K562 (cell line): ENCODE measurements around the gene CLSTN1. TPM values are rescaled to one million over a fixed set of nuclear protein-coding genes. Genes with fewer than 3 reads are reported as not detected.
A peak's percentile ranks its signal among the peaks of the same experiment; 100 is the strongest.

Experiments
- ATAC-seq: fragments of 200-7000 bp; cut with Tn5 transposase; 3 replicates; pipeline ENCODE4 v1.9.1; 2020; ENCODE audit warnings: moderate library complexity
- BruUV-seq: library from RNA; stranded (reverse); fragments of 400-500 nt; replicated peaks from 2 replicates; lab custom pipeline; 2021; lab: Mats Ljungman, UMichigan
- CTCF ChIA-PET: fragments of 300-600 bp; formaldehyde crosslinking; extraction: SDS; loops from one replicate; lab custom pipeline; 2021; ENCODE audit warnings: low intra/inter-chr PET ratio; lab: Yijun Ruan, JAX
- POLR2A ChIA-PET: fragments of 300-600, 350-650 bp; sonication (Branson Sonifier 250); formaldehyde crosslinking; extraction: SDS; loops from one replicate; lab custom pipeline; 2021; ENCODE audit warnings: antibody characterized with exemption, inconsistent platforms; lab: Yijun Ruan, JAX
- DNase-seq, 4 experiments: peaks; one replicate each; pipeline versions ENCODE4 v3.0.0 to v3.0.0-alpha.2; 2011 to 2018; ENCODE audit warnings: low spot score in 3 of 4, mixed read lengths in 3 of 4; ENCODE audit errors: extremely low read depth in 1 of 4
- FAIRE-seq: peaks from 2 replicates; lab custom pipeline; 2011; peaks lifted over from hg19 to GRCh38; lab: Jason Lieb, UNC
- H2AFZ ChIP-seq: 2 replicates; pipeline ENCODE4 v1.6.0; 2011; ENCODE audit warnings: low read depth, low read length, control low read depth, inconsistent platforms
- H3K27ac ChIP-seq: fragments of 200-600 bp; 3 replicates; pipeline ENCODE4 v1.8.0; 2011; ENCODE audit warnings: low read depth, mild to moderate bottlenecking, control low read depth, inconsistent platforms, low read length, moderate library complexity, mixed read lengths; ENCODE audit errors: extremely low read depth
- H3K27me3 ChIP-seq, 2 experiments: fragments of 300-600 bp in 1 of 2; 2 replicates in 1 of 2; 3 replicates in 1 of 2; pipeline versions ENCODE4 v1.6.0 to v1.8.0; 2011; ENCODE audit warnings: inconsistent platforms in 2 of 2, low read length in 2 of 2, mild to moderate bottlenecking in 1 of 2, mixed read lengths in 1 of 2, moderate library complexity in 1 of 2; ENCODE audit not compliant: control insufficient read depth in 2 of 2, insufficient read depth in 2 of 2
- H3K36me3 ChIP-seq: fragments of 300-600 bp; 3 replicates; pipeline ENCODE4 v1.8.0; 2011; ENCODE audit warnings: mild to moderate bottlenecking, low read length, inconsistent platforms; ENCODE audit not compliant: control insufficient read depth, insufficient read depth
- H3K4me1 ChIP-seq, 2 experiments: fragments of 200-600 bp in 1 of 2; replicated peaks in 1 of 2; 2 replicates in 1 of 2; 3 replicates in 1 of 2; pipeline versions ENCODE4 v1.5.1 to v1.8.0; 2011; ENCODE audit warnings: inconsistent platforms in 2 of 2, low read length in 2 of 2, mild to moderate bottlenecking in 1 of 2, mixed read lengths in 1 of 2, moderate library complexity in 1 of 2; ENCODE audit not compliant: control insufficient read depth in 2 of 2, insufficient read depth in 2 of 2
- H3K4me2 ChIP-seq: 2 replicates; pipeline ENCODE4 v1.6.1; 2011; ENCODE audit warnings: low read length, control low read depth, inconsistent platforms, mixed read lengths; ENCODE audit not compliant: insufficient read depth
- H3K4me3 ChIP-seq: fragments of 200-600 bp; sonication (generic), shearing (Covaris generic); 2 replicates; pipeline ENCODE4 v1.5.1; 2016; ENCODE audit warnings: control low read depth, inconsistent platforms
- H3K79me2 ChIP-seq: fragments of 200-600 bp; 3 replicates; pipeline ENCODE4 v1.8.0; 2011; ENCODE audit warnings: low read length, inconsistent platforms; ENCODE audit not compliant: control insufficient read depth, insufficient read depth
- H3K9ac ChIP-seq, 2 experiments: 2 replicates each; pipeline versions ENCODE4 v1.6.0 to v1.6.1; 2011; ENCODE audit warnings: low read depth in 2 of 2, low read length in 2 of 2, control low read depth in 1 of 2, inconsistent platforms in 1 of 2, mild to moderate bottlenecking in 1 of 2, mixed read lengths in 1 of 2; ENCODE audit not compliant: insufficient read depth in 1 of 2
- H3K9me1 ChIP-seq: one replicate; pipeline ENCODE4 v1.6.0; 2011; ENCODE audit warnings: inconsistent platforms, mild to moderate bottlenecking, low read length, moderate library complexity; ENCODE audit not compliant: control insufficient read depth, insufficient read depth
- H3K9me3 ChIP-seq: replicated peaks from 2 replicates; pipeline ENCODE4 v1.5.1; 2011; ENCODE audit warnings: low read depth, low read length, inconsistent platforms; ENCODE audit not compliant: control insufficient read depth, insufficient read depth
- H4K20me1 ChIP-seq: replicated peaks from 2 replicates; pipeline ENCODE4 v1.6.1; 2011; ENCODE audit warnings: low read length, inconsistent platforms, mixed read lengths; ENCODE audit not compliant: control insufficient read depth, insufficient read depth
- BRCA1 ChIP-seq, 2 experiments: fragments of 450-650 bp in 1 of 2; sonication (generic) in 1 of 2; formaldehyde crosslinking in 1 of 2; IDR thresholded peaks; 2 replicates each; pipeline versions ENCODE4 v1.5.0 to v1.6.1; 2017 to 2020; ENCODE audit warnings: mild to moderate bottlenecking in 1 of 2, missing genetic modification reagents in 1 of 2
- ESRRB ChIP-seq: fragments of 250-450 bp; sonication (Bioruptor Pico); IDR thresholded peaks from 2 replicates; pipeline ENCODE4 v1.5.0; 2020; ENCODE audit warnings: mild to moderate bottlenecking, moderate library complexity, borderline replicate concordance
- HDAC8 ChIP-seq: fragments of 450-650 bp; IDR thresholded peaks from 2 replicates; pipeline ENCODE4 v1.6.1; 2016; ENCODE audit warnings: mild to moderate bottlenecking, missing genetic modification characterization, moderate library complexity, missing compliant biosample characterization
- NFATC3 ChIP-seq: fragments of 450-650 bp; IDR thresholded peaks from 2 replicates; pipeline ENCODE4 v1.6.1; 2017; ENCODE audit warnings: mild to moderate bottlenecking
- POLR2B ChIP-seq: fragments of 450-650 bp; IDR thresholded peaks from 2 replicates; pipeline ENCODE4 v1.6.1; 2018; ENCODE audit warnings: low read depth; ENCODE audit not compliant: partially characterized antibody
- TBL1XR1 ChIP-seq, 2 experiments: IDR thresholded peaks; 2 replicates each; pipeline ENCODE4 v1.6.1; 2012; ENCODE audit warnings: improper control_type of control experiment in 2 of 2, low read length in 2 of 2, mild to moderate bottlenecking in 1 of 2
- ZEB2 ChIP-seq: fragments of 450-650 bp; IDR thresholded peaks from 2 replicates; pipeline ENCODE4 v1.6.1; 2016
- WGBS: fragments of 100-300 bp; shearing (Covaris generic); methylation state at CpG from one replicate; pipeline ENCODE4 v1.1.6; 2016; ENCODE audit warnings: low coverage, mixed read lengths; ENCODE audit not compliant: insufficient coverage; ENCODE audit errors: missing lambda C conversion rate; 5-methylcytosine and 5-hydroxymethylcytosine counted together
- in situ Hi-C: fragments of 300-500 bp; cut with MboI; formaldehyde crosslinking; loops from 4 replicates; pipeline ENCODE4 v1.15.0; 2018; ENCODE audit warnings: inconsistent platforms, mixed read lengths
- intact Hi-C: fragments of 100-400 bp; cut with micrococcal nuclease; formaldehyde crosslinking; loops from 2 replicates; pipeline ENCODE4 v1.14.2; 2022
- polyA plus RNA-seq, 8 experiments: library from polyadenylated mRNA; depleted of rRNA in 4 of 8; stranded (reverse) in 5 of 8; unstranded in 3 of 8; fragments of >200 nt; fragmentation: Nextera tagmentation in 2 of 8; fragmentation: Illumina TruSeq in 1 of 8; extraction: Ambion mirVana in 2 of 8; extraction: Trizol in 1 of 8; gene quantifications; 2 replicates each; pipeline versions ENCODE4 v1.2.1 to v1.2.3, GENCODE V29; 2011 to 2014; ENCODE audit warnings: inconsistent platforms in 1 of 8, missing spikeins in 1 of 8
- total RNA-seq, 7 experiments: library from RNA; depleted of rRNA in 6 of 7; stranded (reverse); fragments of >200 nt in 6 of 7; fragmentation: Illumina TruSeq in 2 of 7; extraction: Trizol in 2 of 7; gene quantifications; 2 replicates each; pipeline versions ENCODE4 v1.2.1 to v1.2.3, GENCODE V29; 2011 to 2021; ENCODE audit warnings: low replicate concordance in 1 of 7
- TF ChIP-seq, protein P1 (sequence below): fragments of 450-650 bp; IDR thresholded peaks from 2 replicates; pipeline ENCODE4 v1.6.1; 2014; ENCODE audit warnings: low read depth, mild to moderate bottlenecking, moderate library complexity, borderline replicate concordance
- TF ChIP-seq, protein P2 (sequence below): fragments of 250-450 bp; sonication (Bioruptor Pico); IDR thresholded peaks from 2 replicates; pipeline ENCODE4 v1.8.0; 2021; ENCODE audit warnings: mild to moderate bottlenecking, moderate library complexity

CLSTN1 gene
- total and polyA plus RNA-seq, 9 of the 15 experiments (the other 6 are each of a cell fraction or from before 2014, with no cell fraction given): 1.1 to 32.5 (median 13.3) TPM

DNA sequence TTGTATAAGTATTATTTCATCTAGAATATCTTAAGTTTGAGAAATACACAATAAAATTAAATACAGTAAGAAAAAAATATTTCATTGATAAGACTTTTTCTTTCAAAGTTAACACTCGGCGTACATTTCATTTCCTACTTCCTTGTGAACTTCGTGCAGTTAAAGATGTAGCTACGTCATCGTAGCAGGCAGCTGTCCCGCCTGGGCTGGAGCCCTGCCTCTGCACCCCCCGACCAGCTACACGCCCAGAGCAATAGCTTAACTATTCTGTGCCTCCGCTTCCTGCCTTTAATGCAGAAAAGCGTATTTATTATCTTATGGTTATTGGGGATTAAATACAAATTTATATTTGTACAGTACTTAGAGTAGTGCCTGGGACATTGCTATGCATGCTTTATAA is 53.5 kb downstream of the CLSTN1 start:
- Histone ChIP-seq H3K4me2 (no peak overlapping the region), H3K27me3 (no peaks in the 10 kb centered on the region), H3K4me1 (peaks cover 10 to 14% of the 10 kb centered on the region in 2 experiments; a peak in 3 of 5 replicates), H3K9me3 (no peaks in the 10 kb centered on the region), H2AFZ (no peak overlapping the region), H3K36me3 (peaks cover 8% of the 10 kb centered on the region; the same call in 1 of the 3 replicates), H3K4me3 (no peak overlapping the region), H3K27ac (no peak overlapping the region), H3K9ac (peak overlapping the region in 1 of 2 experiments; percentile 60; a peak in 1 of 4 replicates), H3K79me2 (no peaks in the 10 kb centered on the region), H3K9me1 (no peaks in the 10 kb centered on the region), H4K20me1 (no peaks in the 10 kb centered on the region)
- DNase-seq (no peak), ATAC-seq (no peak), FAIRE-seq (no peak)
- intact Hi-C loops (no loop called here), in situ Hi-C loops (no loop called here)
- WGBS: 62% methylated on average over 10 of the region's 10 CpGs
- CTCF ChIA-PET: no interaction called here
- POLR2A ChIA-PET: interaction anchor here (0.6 to 1.0 kb wide), 2 partner anchors 17 to 72 kb away, joined by 3 read pairs; no protein-coding TSS in a partner anchor
- no peak for TF ChIP-seq BRCA1 (IDR thresholded peaks at IDR 0.05)
- TF ChIP-seq BRCA1 (CRISPR knock-in tag; IDR thresholded peaks at IDR 0.05): no peak
- TF ChIP-seq TBL1XR1 (IDR thresholded peaks at IDR 0.05; ENCODE audit: low read length in 2 of 2): no peak
- TF ChIP-seq ZEB2: no peak
- BruUV-seq: no TSS peak

DNA sequence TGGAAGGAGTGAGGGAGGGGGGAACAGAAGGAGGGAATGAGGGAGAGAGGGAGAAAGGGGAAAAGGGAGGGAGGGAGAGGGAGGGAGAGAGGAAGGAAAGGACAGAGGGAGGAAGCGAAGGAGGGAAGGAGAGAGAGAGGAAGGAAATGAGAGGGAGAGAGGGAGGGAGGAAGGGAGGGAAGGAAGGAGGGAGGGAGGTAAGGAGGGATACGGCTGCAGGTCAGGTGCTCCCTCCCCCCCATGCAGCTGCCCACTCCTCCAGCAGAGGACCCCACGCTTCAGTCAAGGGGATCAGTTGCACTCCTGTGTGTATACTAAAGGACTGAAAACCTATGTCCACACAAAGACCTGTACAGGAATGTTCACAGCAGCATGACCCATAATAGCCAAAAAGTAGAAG is 54.8 kb downstream of the CLSTN1 start:
- Histone ChIP-seq H3K27me3 (no peaks in the 10 kb centered on the region), H2AFZ (no peak overlapping the region), H3K27ac (no peak overlapping the region), H3K9ac (no peak overlapping the region), H3K4me2 (no peak overlapping the region), H3K4me3 (no peak overlapping the region), H3K79me2 (no peaks in the 10 kb centered on the region), H3K9me1 (no peaks in the 10 kb centered on the region), H3K36me3 (peaks cover 8% of the 10 kb centered on the region; the same call in 1 of the 3 replicates), H3K9me3 (no peaks in the 10 kb centered on the region), H3K4me1 (peaks cover 3 to 12% of the 10 kb centered on the region in 2 experiments; a peak in 2 of 5 replicates), H4K20me1 (no peaks in the 10 kb centered on the region)
- no peak for ATAC-seq
- no TSS peak for BruUV-seq
- intact Hi-C loops: no loop called here
- no peak for FAIRE-seq
- in situ Hi-C loops: no loop called here
- WGBS: 50% methylated on average over 1 of the region's 3 CpGs
- POLR2A ChIA-PET: interaction anchor here (0.8 kb wide), 1 partner anchor 56 kb away, joined by 3 read pairs; no protein-coding TSS in a partner anchor
- CTCF ChIA-PET: no interaction called here
- DNase-seq: no peak
- TF ChIP-seq NFATC3 (no peak), ESRRB (CRISPR knock-in tag) (no peak), HDAC8 (tag) (no peak), POLR2B (no peak)
- TF ChIP-seq, protein P1, sequence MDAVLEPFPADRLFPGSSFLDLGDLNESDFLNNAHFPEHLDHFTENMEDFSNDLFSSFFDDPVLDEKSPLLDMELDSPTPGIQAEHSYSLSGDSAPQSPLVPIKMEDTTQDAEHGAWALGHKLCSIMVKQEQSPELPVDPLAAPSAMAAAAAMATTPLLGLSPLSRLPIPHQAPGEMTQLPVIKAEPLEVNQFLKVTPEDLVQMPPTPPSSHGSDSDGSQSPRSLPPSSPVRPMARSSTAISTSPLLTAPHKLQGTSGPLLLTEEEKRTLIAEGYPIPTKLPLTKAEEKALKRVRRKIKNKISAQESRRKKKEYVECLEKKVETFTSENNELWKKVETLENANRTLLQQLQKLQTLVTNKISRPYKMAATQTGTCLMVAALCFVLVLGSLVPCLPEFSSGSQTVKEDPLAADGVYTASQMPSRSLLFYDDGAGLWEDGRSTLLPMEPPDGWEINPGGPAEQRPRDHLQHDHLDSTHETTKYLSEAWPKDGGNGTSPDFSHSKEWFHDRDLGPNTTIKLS: no peak
- TF ChIP-seq, protein P2, sequence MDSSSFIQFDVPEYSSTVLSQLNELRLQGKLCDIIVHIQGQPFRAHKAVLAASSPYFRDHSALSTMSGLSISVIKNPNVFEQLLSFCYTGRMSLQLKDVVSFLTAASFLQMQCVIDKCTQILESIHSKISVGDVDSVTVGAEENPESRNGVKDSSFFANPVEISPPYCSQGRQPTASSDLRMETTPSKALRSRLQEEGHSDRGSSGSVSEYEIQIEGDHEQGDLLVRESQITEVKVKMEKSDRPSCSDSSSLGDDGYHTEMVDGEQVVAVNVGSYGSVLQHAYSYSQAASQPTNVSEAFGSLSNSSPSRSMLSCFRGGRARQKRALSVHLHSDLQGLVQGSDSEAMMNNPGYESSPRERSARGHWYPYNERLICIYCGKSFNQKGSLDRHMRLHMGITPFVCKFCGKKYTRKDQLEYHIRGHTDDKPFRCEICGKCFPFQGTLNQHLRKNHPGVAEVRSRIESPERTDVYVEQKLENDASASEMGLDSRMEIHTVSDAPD (CRISPR knock-in tag): no peak
